IPS DF 6.9 (cell line): ENCODE measurements around the gene SEC31B.

Experiments
- DNase-seq: peaks from one replicate; pipeline ENCODE4 v3.0.0-alpha.2; 2013; ENCODE audit warnings: low read depth, low spot score
- H3K27ac ChIP-seq: one replicate; pipeline ENCODE4 v1.5.1; 2013; ENCODE audit warnings: low read length, control low read depth
- H3K27me3 ChIP-seq: 2 replicates; pipeline ENCODE4 v1.6.1; 2013; ENCODE audit warnings: mild to moderate bottlenecking, low read length; ENCODE audit not compliant: control insufficient read depth, insufficient read depth
- H3K36me3 ChIP-seq: 2 replicates; pipeline ENCODE4 v1.6.1; 2013; ENCODE audit warnings: low read length; ENCODE audit not compliant: control insufficient read depth, insufficient read depth
- H3K4me1 ChIP-seq: 2 replicates; pipeline ENCODE4 v1.6.1; 2013; ENCODE audit warnings: low read length; ENCODE audit not compliant: control insufficient read depth, insufficient read depth
- H3K4me3 ChIP-seq: 2 replicates; pipeline ENCODE4 v1.5.1; 2013; ENCODE audit warnings: mild to moderate bottlenecking, low read length
- H3K9me3 ChIP-seq: 2 replicates; pipeline ENCODE4 v1.6.1; 2013; ENCODE audit warnings: low read length, inconsistent platforms; ENCODE audit not compliant: control insufficient read depth, insufficient read depth
- WGBS: extraction: QIAGEN DNeasy Blood & Tissue Kit; methylation state at CpG from one replicate; pipeline ENCODE4 v1.1.7; 2013; ENCODE audit warnings: mixed read lengths, missing lambda C conversion rate; ENCODE audit not compliant: insufficient read length, insufficient coverage; 5-methylcytosine and 5-hydroxymethylcytosine counted together

The SEC31B gene

GRCh38 chr10:100529475-100530298 lies 10.0 kb upstream of the SEC31B start, which contains the start of gene NDUFB8:
Gene NDUFB8 (minus strand): TSS chr10:100529871. CDS start chr10:100529851, 20 bp downstream.
- no peaks in the 10 kb centered on the region for H3K4me1 ChIP-seq
- H3K4me3 ChIP-seq, result peak within 1 kb of the TSS; percentile 89
- no peaks in the 10 kb centered on the region for H3K9me3 ChIP-seq
- DNase-seq, result peak; percentile 77
- no peak within 1 kb of the TSS for H3K27ac ChIP-seq
- H3K36me3 ChIP-seq, result peaks cover 11% of the 10 kb centered on the region
- no peaks in the 10 kb centered on the region for H3K27me3 ChIP-seq
- WGBS, result no CpG with 5 or more reads among the region's 43 CpGs

- no CpG with 5 or more reads among the region's 18 CpGs for WGBS
- no peaks in the 10 kb centered on the region for H3K9me3 ChIP-seq
- peak overlapping the region; percentile 89; the same call in 1 of the 2 replicates for H3K4me3 ChIP-seq
- no peak for DNase-seq
- H3K27ac ChIP-seq, result no peak overlapping the region
- peaks cover 18% of the 10 kb centered on the region for H3K36me3 ChIP-seq
- no peaks in the 10 kb centered on the region for H3K4me1 ChIP-seq
- H3K27me3 ChIP-seq, result no peaks in the 10 kb centered on the region
Measured at GRCh38 chr10:100528921-100529474, 9.3 kb upstream of the SEC31B start.

GRCh38 chr10:100528123-100528886 lies 8.6 kb upstream of the SEC31B start:
- WGBS, result 100% methylated on average over 1 of the region's 7 CpGs
- H3K9me3 ChIP-seq, result no peaks in the 10 kb centered on the region
- H3K27ac ChIP-seq, result no peak overlapping the region
- no peaks in the 10 kb centered on the region for H3K27me3 ChIP-seq
- DNase-seq, result no peak
- H3K36me3 ChIP-seq, result peaks cover 18% of the 10 kb centered on the region
- H3K4me1 ChIP-seq, result no peaks in the 10 kb centered on the region
- no peak overlapping the region for H3K4me3 ChIP-seq

- Histone ChIP-seq H3K4me3 (no peak overlapping the region), H3K27me3 (peaks cover 2% of the 10 kb centered on the region; the same call in 1 of the 2 replicates), H3K9me3 (no peaks in the 10 kb centered on the region), H3K4me1 (no peaks in the 10 kb centered on the region), H3K27ac (no peak overlapping the region), H3K36me3 (peaks cover 18% of the 10 kb centered on the region)
- WGBS, result no CpG with 5 or more reads among the region's 2 CpGs
- DNase-seq, result no peak
Measured at GRCh38 chr10:100524638-100525037, 5.0 kb upstream of the SEC31B start.

GRCh38 chr10:100524206-100524605 lies 4.5 kb upstream of the SEC31B start:
- no CpG with 5 or more reads among the region's 6 CpGs for WGBS
- no peak for DNase-seq
- H3K4me3 ChIP-seq, result no peak overlapping the region
- no peak overlapping the region for H3K27ac ChIP-seq
- no peaks in the 10 kb centered on the region for H3K9me3 ChIP-seq
- H3K27me3 ChIP-seq, result peaks cover 2% of the 10 kb centered on the region; the same call in 1 of the 2 replicates
- H3K36me3 ChIP-seq, result peaks cover 18% of the 10 kb centered on the region
- H3K4me1 ChIP-seq, result no peaks in the 10 kb centered on the region

GRCh38 chr10:100522945-100523344 lies 3.3 kb upstream of the SEC31B start:
- no CpG with 5 or more reads among the region's 9 CpGs for WGBS
- Histone ChIP-seq H3K4me3 (no peak overlapping the region), H3K36me3 (peaks cover 18% of the 10 kb centered on the region)

GRCh38 chr10:100522107-100522801 lies 2.6 kb upstream of the SEC31B start:
- Histone ChIP-seq H3K36me3 (peaks cover 18% of the 10 kb centered on the region), H3K27ac (no peak overlapping the region), H3K4me3 (no peak overlapping the region), H3K4me1 (no peaks in the 10 kb centered on the region), H3K9me3 (no peaks in the 10 kb centered on the region), H3K27me3 (peaks cover 2% of the 10 kb centered on the region; the same call in 1 of the 2 replicates)
- no CpG with 5 or more reads among the region's 5 CpGs for WGBS
- no peak for DNase-seq

More at GRCh38 chr10:100522945-100523344, 3.3 kb upstream of the SEC31B start:
- DNase-seq, result no peak
- H3K9me3 ChIP-seq, result no peaks in the 10 kb centered on the region
- H3K27ac ChIP-seq, result no peak overlapping the region
- H3K27me3 ChIP-seq, result peaks cover 2% of the 10 kb centered on the region; the same call in 1 of the 2 replicates
- no peaks in the 10 kb centered on the region for H3K4me1 ChIP-seq

- Histone ChIP-seq H3K27ac (no peak overlapping the region), H3K9me3 (no peaks in the 10 kb centered on the region), H3K36me3 (peaks cover 8% of the 10 kb centered on the region; the same call in 1 of the 2 replicates), H3K4me1 (no peaks in the 10 kb centered on the region), H3K27me3 (peaks cover 2% of the 10 kb centered on the region; the same call in 1 of the 2 replicates), H3K4me3 (no peak overlapping the region)
- DNase-seq, result no peak
- no CpG with 5 or more reads among the region's 3 CpGs for WGBS
Measured at GRCh38 chr10:100520811-100521210, 1.1 kb upstream of the SEC31B start.

- no CpG with 5 or more reads among the region's 7 CpGs for WGBS
- Histone ChIP-seq H3K4me3 (no peak overlapping the region), H3K27me3 (peaks cover 2% of the 10 kb centered on the region; the same call in 1 of the 2 replicates), H3K36me3 (no peaks in the 10 kb centered on the region), H3K4me1 (no peaks in the 10 kb centered on the region), H3K9me3 (no peaks in the 10 kb centered on the region), H3K27ac (no peak overlapping the region)
- DNase-seq, result no peak
Measured at GRCh38 chr10:100518761-100519241, 860 bp downstream of the SEC31B start.
